Liver (tissue), 9 donors: ENCODE measurements around the gene ERC1. TPM values are rescaled to one million over a fixed set of nuclear protein-coding genes. Genes with fewer than 3 reads are reported as not detected.

Experiments used
- DNase-seq: peaks from one replicate; pipeline ENCODE4 v3.0.0-alpha.2; 2017; ENCODE audit warnings: low spot score
- H3K27ac ChIP-seq, 2 donors: one replicate each; pipeline ENCODE4 v1.7.0; 2013; ENCODE audit warnings: inconsistent platforms in 2 of 2, low read length in 2 of 2, control low read depth in 1 of 2, low read depth in 1 of 2, mild to moderate bottlenecking in 1 of 2
- H3K27me3 ChIP-seq, 4 donors: one replicate each; pipeline versions ENCODE4 v1.6.1 to v1.7.0; 2013; ENCODE audit warnings: low read length in 3 of 4, inconsistent platforms in 1 of 4, mild to moderate bottlenecking in 1 of 4, moderate library complexity in 1 of 4; ENCODE audit not compliant: control insufficient read depth in 4 of 4, insufficient read depth in 4 of 4
- H3K36me3 ChIP-seq, 4 donors: one replicate each; pipeline versions ENCODE4 v1.6.1 to v1.7.0; 2013; ENCODE audit warnings: low read length in 3 of 4, mild to moderate bottlenecking in 3 of 4, low read depth in 1 of 4, moderate library complexity in 1 of 4; ENCODE audit not compliant: control insufficient read depth in 4 of 4, insufficient read depth in 3 of 4
- H3K4me1 ChIP-seq, 4 donors: one replicate each; pipeline versions ENCODE4 v1.6.1 to v1.7.0; 2013; ENCODE audit warnings: low read length in 3 of 4, mild to moderate bottlenecking in 3 of 4, moderate library complexity in 1 of 4; ENCODE audit not compliant: control insufficient read depth in 4 of 4, insufficient read depth in 4 of 4
- H3K4me3 ChIP-seq, 3 donors: one replicate each; pipeline versions ENCODE4 v1.6.1 to v1.7.0; 2013; ENCODE audit warnings: low read length in 3 of 3, control low read depth in 1 of 3, low read depth in 1 of 3, mild to moderate bottlenecking in 1 of 3
- H3K9ac ChIP-seq, 2 donors: one replicate each; pipeline ENCODE4 v1.7.0; 2013; ENCODE audit warnings: low read length in 2 of 2, mild to moderate bottlenecking in 2 of 2, moderate library complexity in 2 of 2, control low read depth in 1 of 2, low read depth in 1 of 2
- H3K9me3 ChIP-seq, 4 donors: one replicate each; pipeline versions ENCODE4 v1.6.1 to v1.7.0; 2013; ENCODE audit warnings: low read length in 3 of 4; ENCODE audit not compliant: control insufficient read depth in 4 of 4
- ATF3 ChIP-seq: IDR thresholded peaks from 2 replicates; pipeline ENCODE4 v1.6.1; 2016; ENCODE audit warnings: antibody characterized with exemption
- EGR1 ChIP-seq, 2 donors: IDR thresholded peaks; 2 replicates each; pipeline ENCODE4 v1.6.1; 2016 to 2018; ENCODE audit warnings: antibody characterized with exemption in 2 of 2, low read depth in 2 of 2
- FOXA1 ChIP-seq: IDR thresholded peaks from 2 replicates; pipeline ENCODE4 v1.6.1; 2016; ENCODE audit warnings: antibody characterized with exemption
- FOXA2 ChIP-seq: IDR thresholded peaks from 2 replicates; pipeline ENCODE4 v1.6.1; 2016; ENCODE audit warnings: antibody characterized with exemption
- HNF4A ChIP-seq, 2 donors: conservative IDR thresholded peaks; 2 replicates each; pipeline ENCODE4 v1.6.1; 2016; ENCODE audit warnings: antibody characterized with exemption in 2 of 2, mild to moderate bottlenecking in 2 of 2
- HNF4G ChIP-seq: IDR thresholded peaks from 2 replicates; pipeline ENCODE4 v1.6.1; 2016; ENCODE audit warnings: antibody characterized with exemption
- JUND ChIP-seq, 2 donors: IDR thresholded peaks; 2 replicates each; pipeline ENCODE4 v1.6.1; 2016; ENCODE audit warnings: antibody characterized with exemption in 2 of 2
- MAX ChIP-seq: IDR thresholded peaks from 2 replicates; pipeline ENCODE4 v1.6.1; 2016; ENCODE audit warnings: antibody characterized with exemption
- NR2F2 ChIP-seq: IDR thresholded peaks from 2 replicates; pipeline ENCODE4 v1.6.1; 2016; ENCODE audit warnings: antibody characterized with exemption
- RAD21 ChIP-seq, 2 donors: IDR thresholded peaks; 2 replicates each; pipeline ENCODE4 v1.6.1; 2016; ENCODE audit warnings: antibody characterized with exemption in 2 of 2, mild to moderate bottlenecking in 2 of 2
- RXRA ChIP-seq, 2 donors: IDR thresholded peaks; 2 replicates each; pipeline ENCODE4 v1.6.1; 2017 to 2018; ENCODE audit warnings: antibody characterized with exemption in 2 of 2, mild to moderate bottlenecking in 1 of 2
- SP1 ChIP-seq: IDR thresholded peaks from 2 replicates; pipeline ENCODE4 v1.6.1; 2018; ENCODE audit warnings: antibody characterized with exemption, mild to moderate bottlenecking
- TAF1 ChIP-seq: conservative IDR thresholded peaks from 2 replicates; pipeline ENCODE4 v1.6.1; 2016; ENCODE audit warnings: antibody characterized with exemption, mild to moderate bottlenecking
- YY1 ChIP-seq: IDR thresholded peaks from 2 replicates; pipeline ENCODE4 v1.6.1; 2016; ENCODE audit warnings: antibody characterized with exemption, mild to moderate bottlenecking
- WGBS: extraction: QIAGEN DNeasy Blood & Tissue Kit; methylation state at CpG from one replicate; pipeline ENCODE4 v1.1.7; 2013; 5-methylcytosine and 5-hydroxymethylcytosine counted together
- polyA plus RNA-seq, 2 donors: library from polyadenylated mRNA; stranded (reverse) in 1 of 2; unstranded in 1 of 2; fragments of 200-250 nt in 1 of 2; fragments of >200 nt in 1 of 2; fragmentation: Nextera tagmentation in 1 of 2; extraction: Ambion mirVana in 1 of 2; gene quantifications; one replicate each; pipeline versions ENCODE4 v1.2.1 to v1.2.3, GENCODE V29; 2013 to 2015
- total RNA-seq, 2 donors: library from RNA; depleted of rRNA; stranded (reverse); fragments of >200 nt; gene quantifications; one replicate each; pipeline ENCODE4 v1.2.3, GENCODE V29; 2014
- TF ChIP-seq, protein P1 (sequence below): fragments of 150-350 bp; IDR thresholded peaks from 2 replicates; pipeline ENCODE4 v1.5.1; 2017; ENCODE audit warnings: improper control_type of control experiment, low read depth, low read length; ENCODE audit not compliant: missing input control
- TF ChIP-seq, protein P2 (sequence below): IDR thresholded peaks from 2 replicates; pipeline ENCODE4 v1.6.1; 2016; ENCODE audit warnings: antibody characterized with exemption, mild to moderate bottlenecking
- donor health status: healthy.
- donor health status: healthy.
- donor health status: healthy.
- donor health status: healthy.
- donor health status: healthy.

Gene ERC1
- total and polyA plus RNA-seq, 4 donors: 6.2 to 50.2 (median 10.3) TPM

DNA sequence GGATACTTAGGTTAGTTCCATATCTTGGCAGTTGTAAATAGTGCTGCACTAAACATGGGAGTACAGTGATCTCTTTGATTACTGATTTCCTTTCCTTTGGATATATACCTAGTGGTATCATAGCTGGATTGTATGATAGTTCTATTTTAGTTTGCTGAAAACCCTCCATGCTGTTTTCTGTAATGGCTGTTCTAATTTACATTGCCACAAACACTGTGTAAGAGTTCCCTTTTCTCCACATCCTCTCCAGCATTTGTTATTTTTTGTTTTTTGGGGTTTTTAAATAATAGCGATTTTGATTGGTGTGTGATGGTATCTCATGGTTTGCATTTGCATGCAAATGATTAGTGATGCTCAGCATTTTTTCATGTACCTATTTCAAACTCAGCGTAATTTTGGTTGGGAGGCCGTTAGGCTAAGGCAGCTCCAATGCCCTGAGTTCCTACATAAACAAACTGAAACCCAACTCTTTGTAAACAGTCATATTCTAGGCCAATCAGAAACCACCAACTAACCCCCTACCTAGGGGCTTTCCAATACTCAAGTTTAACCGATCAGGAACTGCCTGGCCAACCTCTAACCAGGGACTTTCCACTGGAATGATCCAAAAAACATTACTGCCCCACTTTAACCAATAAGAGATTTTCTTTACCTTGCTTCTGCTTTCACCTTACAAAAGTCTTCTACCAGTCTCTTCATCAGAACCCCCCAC lies 431.7 kb downstream of the ERC1 start:
- TF ChIP-seq HNF4G (no peak), HNF4A (conservative IDR thresholded peaks at IDR 0.05) (no peak), MAX (no peak), YY1 (no peak), TAF1 (no peak), RAD21 (IDR thresholded peaks at IDR 0.05) (no peak), FOXA1 (no peak), ATF3 (no peak)
- TF ChIP-seq, protein P1, sequence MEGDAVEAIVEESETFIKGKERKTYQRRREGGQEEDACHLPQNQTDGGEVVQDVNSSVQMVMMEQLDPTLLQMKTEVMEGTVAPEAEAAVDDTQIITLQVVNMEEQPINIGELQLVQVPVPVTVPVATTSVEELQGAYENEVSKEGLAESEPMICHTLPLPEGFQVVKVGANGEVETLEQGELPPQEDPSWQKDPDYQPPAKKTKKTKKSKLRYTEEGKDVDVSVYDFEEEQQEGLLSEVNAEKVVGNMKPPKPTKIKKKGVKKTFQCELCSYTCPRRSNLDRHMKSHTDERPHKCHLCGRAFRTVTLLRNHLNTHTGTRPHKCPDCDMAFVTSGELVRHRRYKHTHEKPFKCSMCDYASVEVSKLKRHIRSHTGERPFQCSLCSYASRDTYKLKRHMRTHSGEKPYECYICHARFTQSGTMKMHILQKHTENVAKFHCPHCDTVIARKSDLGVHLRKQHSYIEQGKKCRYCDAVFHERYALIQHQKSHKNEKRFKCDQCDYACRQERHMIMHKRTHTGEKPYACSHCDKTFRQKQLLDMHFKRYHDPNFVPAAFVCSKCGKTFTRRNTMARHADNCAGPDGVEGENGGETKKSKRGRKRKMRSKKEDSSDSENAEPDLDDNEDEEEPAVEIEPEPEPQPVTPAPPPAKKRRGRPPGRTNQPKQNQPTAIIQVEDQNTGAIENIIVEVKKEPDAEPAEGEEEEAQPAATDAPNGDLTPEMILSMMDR: no peak
- TF ChIP-seq, protein P2, sequence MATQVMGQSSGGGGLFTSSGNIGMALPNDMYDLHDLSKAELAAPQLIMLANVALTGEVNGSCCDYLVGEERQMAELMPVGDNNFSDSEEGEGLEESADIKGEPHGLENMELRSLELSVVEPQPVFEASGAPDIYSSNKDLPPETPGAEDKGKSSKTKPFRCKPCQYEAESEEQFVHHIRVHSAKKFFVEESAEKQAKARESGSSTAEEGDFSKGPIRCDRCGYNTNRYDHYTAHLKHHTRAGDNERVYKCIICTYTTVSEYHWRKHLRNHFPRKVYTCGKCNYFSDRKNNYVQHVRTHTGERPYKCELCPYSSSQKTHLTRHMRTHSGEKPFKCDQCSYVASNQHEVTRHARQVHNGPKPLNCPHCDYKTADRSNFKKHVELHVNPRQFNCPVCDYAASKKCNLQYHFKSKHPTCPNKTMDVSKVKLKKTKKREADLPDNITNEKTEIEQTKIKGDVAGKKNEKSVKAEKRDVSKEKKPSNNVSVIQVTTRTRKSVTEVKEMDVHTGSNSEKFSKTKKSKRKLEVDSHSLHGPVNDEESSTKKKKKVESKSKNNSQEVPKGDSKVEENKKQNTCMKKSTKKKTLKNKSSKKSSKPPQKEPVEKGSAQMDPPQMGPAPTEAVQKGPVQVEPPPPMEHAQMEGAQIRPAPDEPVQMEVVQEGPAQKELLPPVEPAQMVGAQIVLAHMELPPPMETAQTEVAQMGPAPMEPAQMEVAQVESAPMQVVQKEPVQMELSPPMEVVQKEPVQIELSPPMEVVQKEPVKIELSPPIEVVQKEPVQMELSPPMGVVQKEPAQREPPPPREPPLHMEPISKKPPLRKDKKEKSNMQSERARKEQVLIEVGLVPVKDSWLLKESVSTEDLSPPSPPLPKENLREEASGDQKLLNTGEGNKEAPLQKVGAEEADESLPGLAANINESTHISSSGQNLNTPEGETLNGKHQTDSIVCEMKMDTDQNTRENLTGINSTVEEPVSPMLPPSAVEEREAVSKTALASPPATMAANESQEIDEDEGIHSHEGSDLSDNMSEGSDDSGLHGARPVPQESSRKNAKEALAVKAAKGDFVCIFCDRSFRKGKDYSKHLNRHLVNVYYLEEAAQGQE: no peak
- no peak for DNase-seq
- Histone ChIP-seq H3K27ac (no peak overlapping the region), H3K4me1 (no peaks in the 10 kb centered on the region), H3K4me3 (no peak overlapping the region), H3K9ac (no peak overlapping the region), H3K9me3 (peaks cover 0 to 9% (median 3%) of the 10 kb centered on the region in 4 donors), H3K27me3 (no peaks in the 10 kb centered on the region), H3K36me3 (no peaks in the 10 kb centered on the region)
- WGBS: 87% methylated on average over 4 of the region's 4 CpGs

DNA sequence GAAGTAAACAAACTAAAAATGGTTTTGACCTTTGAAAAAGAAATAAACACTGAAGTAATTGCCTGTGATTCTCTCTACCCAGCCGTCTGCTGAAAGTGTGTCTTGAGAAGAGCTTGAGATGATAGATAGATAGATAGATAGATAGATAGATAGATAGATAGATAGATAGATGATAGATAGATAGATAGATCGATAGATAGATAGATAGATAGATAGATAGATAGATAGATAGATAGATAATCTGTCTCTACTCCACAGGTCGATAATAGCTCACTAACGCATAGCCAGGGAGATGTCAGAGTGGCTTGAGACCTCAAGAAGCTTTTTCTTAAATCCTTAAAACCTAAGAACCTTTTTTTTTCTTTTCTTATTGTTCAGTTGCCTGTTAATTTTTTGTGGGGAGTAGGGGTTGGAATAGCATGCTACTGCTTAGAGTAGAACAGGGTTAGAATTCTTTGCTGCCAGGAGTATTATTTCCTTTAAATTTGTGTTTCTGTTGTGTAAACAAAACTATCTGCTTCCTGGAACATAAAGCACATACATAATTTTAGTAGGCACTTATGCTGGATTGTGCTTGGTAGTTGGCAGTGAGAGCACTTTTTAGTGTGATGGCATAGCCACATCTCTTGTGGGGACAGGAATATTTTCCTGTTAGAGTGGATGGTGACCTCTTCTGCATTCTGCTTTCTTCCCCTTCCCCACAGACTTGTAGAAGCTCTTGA lies 433.8 kb downstream of the ERC1 start:
- peaks cover 0 to 9% (median 3%) of the 10 kb centered on the region in 4 donors for H3K9me3 ChIP-seq
- whole genome bisulfite sequencing: 81% methylated on average over 4 of the region's 4 CpGs
- no peak overlapping the region for H3K27ac ChIP-seq
- H3K9ac ChIP-seq: no peak overlapping the region
- TF ChIP-seq FOXA2 (no peak), SP1 (no peak), EGR1 (IDR thresholded peaks at IDR 0.05; ENCODE audit: low read depth in 2 of 2) (no peak), RXRA (IDR thresholded peaks at IDR 0.05) (no peak), RAD21 (IDR thresholded peaks at IDR 0.05) (no peak), NR2F2 (no peak), YY1 (no peak), JUND (IDR thresholded peaks at IDR 0.05) (no peak)
- TF ChIP-seq, protein P1: no peak
- TF ChIP-seq, protein P2: no peak
- no peak overlapping the region for H3K4me3 ChIP-seq
- DNase-seq: no peak
- H3K4me1 ChIP-seq: no peaks in the 10 kb centered on the region
- no peaks in the 10 kb centered on the region for H3K27me3 ChIP-seq
- no peaks in the 10 kb centered on the region for H3K36me3 ChIP-seq
